NCI-H1048 (cell line): ENCODE data around the gene PTPRA.

Experiments used
- DNase-seq: peaks from one replicate; lab custom pipeline; 2025; lab: John Stamatoyannopoulos, UW

The PTPRA gene

GRCh38 chr20:2858591-2858990 is 14.7 kb upstream of the PTPRA start:
- no peak for DNase-seq

GRCh38 chr20:2859330-2860121 is 13.8 kb upstream of the PTPRA start:
- DNase-seq, result no peak

GRCh38 chr20:2864626-2865025 is 8.7 kb upstream of the PTPRA start:
- no peak for DNase-seq

- DNase-seq, result no peak
These were observed 8.2 kb upstream of the PTPRA start for GRCh38 chr20:2865101-2865500.

GRCh38 chr20:2865630-2866029 is 7.7 kb upstream of the PTPRA start:
- DNase-seq, result no peak

GRCh38 chr20:2866236-2866635 is 7.0 kb upstream of the PTPRA start:
- no peak for DNase-seq

GRCh38 chr20:2867081-2867864 is 6.0 kb upstream of the PTPRA start:
- DNase-seq, result no peak

- no peak for DNase-seq
These were observed 3.9 kb upstream of the PTPRA start for GRCh38 chr20:2869381-2869780.

GRCh38 chr20:2871111-2871465 is 2.2 kb upstream of the PTPRA start:
- DNase-seq, result no peak

GRCh38 chr20:2871661-2872458 is 1.4 kb upstream of the PTPRA start:
- DNase-seq, result no peak

- no peak for DNase-seq
These were observed 747 bp upstream of the PTPRA start for GRCh38 chr20:2872459-2873009.

- DNase-seq, result peak; percentile 5
These were observed 413 bp downstream of the PTPRA start for GRCh38 chr20:2873747-2874041.

GRCh38 chr20:2874456-2874855 is 1.2 kb downstream of the PTPRA start:
- no peak for DNase-seq

- no peak for DNase-seq
These were observed 2.5 kb downstream of the PTPRA start for GRCh38 chr20:2875690-2876203.

GRCh38 chr20:2878515-2878914 is 5.2 kb downstream of the PTPRA start:
- no peak for DNase-seq

- no peak for DNase-seq
These were observed 5.9 kb downstream of the PTPRA start for GRCh38 chr20:2879146-2879545.

- no peak for DNase-seq
These were observed 7.4 kb downstream of the PTPRA start for GRCh38 chr20:2880650-2881049.

GRCh38 chr20:2883726-2884637 is 10.7 kb downstream of the PTPRA start:
- no peak for DNase-seq

GRCh38 chr20:2887715-2888114 is 14.4 kb downstream of the PTPRA start:
- DNase-seq, result no peak

- no peak for DNase-seq
These were observed 15.1 kb downstream of the PTPRA start for GRCh38 chr20:2888224-2888955.

- DNase-seq, result no peak
These were observed 15.9 kb downstream of the PTPRA start for GRCh38 chr20:2889209-2889608.
